Psoas muscle (tissue), 8 donors: ENCODE measurements around the gene PPA1. TPM values are rescaled to one million over a fixed set of nuclear protein-coding genes. Genes with fewer than 3 reads are reported as not detected.
A peak's percentile ranks its signal among the peaks of the same experiment; 100 is the strongest.

Experiments
- ATAC-seq, 4 donors: fragments of 200-7000 bp; cut with Tn5 transposase; one replicate each; pipeline ENCODE4 v1.9.1; 2020; ENCODE audit warnings: moderate library complexity in 3 of 4, mild to moderate bottlenecking in 2 of 4
- DNase-seq, 2 donors: peaks; one replicate each; pipeline ENCODE4 v3.0.0-alpha.2; 2020
- H3K27ac ChIP-seq: fragments of 200-600 bp; one replicate; pipeline ENCODE4 v1.8.0; 2022
- H3K27me3 ChIP-seq, 3 donors: fragments of 200-600 bp in 1 of 3; one replicate each; pipeline versions ENCODE4 v1.6.1 to v1.8.0; 2013 to 2022; ENCODE audit warnings: low read length in 2 of 3, mild to moderate bottlenecking in 2 of 3, moderate library complexity in 1 of 3; ENCODE audit not compliant: insufficient read depth in 3 of 3
- H3K36me3 ChIP-seq, 2 donors: fragments of 200-600 bp in 1 of 2; one replicate each; pipeline versions ENCODE4 v1.6.1 to v1.8.0; 2013 to 2022; ENCODE audit warnings: low read depth in 1 of 2, mild to moderate bottlenecking in 1 of 2, moderate library complexity in 1 of 2; ENCODE audit not compliant: insufficient read depth in 1 of 2
- H3K4me1 ChIP-seq: fragments of 200-600 bp; one replicate; pipeline ENCODE4 v1.8.0; 2022
- H3K4me3 ChIP-seq: fragments of 200-600 bp; one replicate; pipeline ENCODE4 v1.8.0; 2022; ENCODE audit warnings: mild to moderate bottlenecking
- H3K9me3 ChIP-seq: fragments of 200-600 bp; one replicate; pipeline ENCODE4 v1.8.0; 2022
- CTCF ChIP-seq: fragments of 200-600 bp; IDR thresholded peaks from one replicate; pipeline ENCODE4 v1.8.0; 2022; ENCODE audit warnings: antibody characterized with exemption
- WGBS, 3 donors: extraction: QIAGEN DNeasy Blood & Tissue Kit; methylation state at CpG; one replicate each; pipeline versions ENCODE4 v1.1.6 to v1.1.7; 2013; 5-methylcytosine and 5-hydroxymethylcytosine counted together
- intact Hi-C, 2 donors: fragments of 100-400 bp; cut with DNase I; formaldehyde crosslinking; loops; one replicate each; pipeline versions ENCODE4 v1.11.0 to v1.14.2; 2022
- polyA plus RNA-seq, 3 donors: library from polyadenylated mRNA; stranded (reverse); fragments of 200-250 nt; gene quantifications; one replicate each; pipeline ENCODE4 v1.2.3, GENCODE V29; 2013
- total RNA-seq, 4 donors: library from RNA; stranded (reverse); fragmentation: NEBNext Ultra II Directional in 2 of 4; extraction: Animal tissue kit (Norgen Biotek cat#: 25700) in 2 of 4; gene quantifications; one replicate each; pipeline versions ENCODE4 v1.2.1 to v1.2.4, GENCODE V29; 2021 to 2023
- donor health status: healthy with polysubstance abuse.
- donor health status: DM: no; HTN: no; CAD: no; lungs with moderate emphysema.
- donor health status: Bipolar disorder and iron deficiency.
- donor health status: healthy.
- donor health status: DM: yes; HTN: yes; CAD: no.
- donor health status: DM: no; HTN: no; CAD: no.
- donor health status: DM: no; HTN: no; CAD: no.
- donor health status: DM: yes; HTN: yes; CAD: no.

The PPA1 gene
- total and polyA plus RNA-seq, 7 donors, result 95.3 to 211 (median 131) TPM

DNA sequence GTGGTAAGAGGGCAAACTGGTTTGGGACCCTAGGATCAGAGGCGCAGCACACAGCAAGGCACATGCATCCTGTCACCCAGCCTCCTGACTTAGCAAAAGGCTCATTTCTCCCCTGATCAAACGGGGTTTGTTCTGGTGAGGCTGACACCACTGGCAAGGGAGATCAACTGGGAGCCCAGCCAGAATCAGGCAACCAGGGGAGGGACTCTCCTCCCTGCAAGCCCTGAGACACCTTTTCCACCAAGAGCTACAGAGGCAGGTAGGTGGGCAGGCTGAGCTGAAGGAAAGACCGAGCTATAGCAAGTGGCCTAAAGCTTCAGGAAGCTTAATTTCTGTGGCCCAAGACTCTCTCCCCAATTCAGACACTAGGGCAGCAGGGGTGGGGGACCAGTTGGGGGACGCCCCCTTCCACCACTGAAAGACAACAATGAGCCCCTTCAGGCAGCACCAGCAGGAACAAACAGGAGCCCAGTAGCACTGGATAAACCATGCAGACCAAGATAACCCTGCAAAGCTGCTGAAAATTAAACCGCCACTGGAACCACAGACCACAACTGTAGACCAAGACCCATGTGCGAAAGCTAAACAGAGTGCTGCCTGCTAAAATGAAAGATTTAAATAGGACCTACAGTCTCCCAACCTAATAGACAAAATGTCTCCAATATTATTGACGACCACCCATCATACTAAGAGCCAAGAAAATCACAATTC, 35.8 kb downstream of the PPA1 start:
- intact Hi-C loops, result no loop called here
- ATAC-seq (no peak), DNase-seq (no peak)
- Histone ChIP-seq H3K36me3 (peaks cover 0 to 43% of the 10 kb centered on the region in 2 donors), H3K27ac (no peak overlapping the region), H3K27me3 (no peaks in the 10 kb centered on the region), H3K9me3 (no peaks in the 10 kb centered on the region), H3K4me3 (no peak overlapping the region), H3K4me1 (no peaks in the 10 kb centered on the region)
- 86 to 91% (median 87%) methylated on average over 7 of the region's 7 CpGs for WGBS, 3 donors
- no peak for TF ChIP-seq CTCF

DNA sequence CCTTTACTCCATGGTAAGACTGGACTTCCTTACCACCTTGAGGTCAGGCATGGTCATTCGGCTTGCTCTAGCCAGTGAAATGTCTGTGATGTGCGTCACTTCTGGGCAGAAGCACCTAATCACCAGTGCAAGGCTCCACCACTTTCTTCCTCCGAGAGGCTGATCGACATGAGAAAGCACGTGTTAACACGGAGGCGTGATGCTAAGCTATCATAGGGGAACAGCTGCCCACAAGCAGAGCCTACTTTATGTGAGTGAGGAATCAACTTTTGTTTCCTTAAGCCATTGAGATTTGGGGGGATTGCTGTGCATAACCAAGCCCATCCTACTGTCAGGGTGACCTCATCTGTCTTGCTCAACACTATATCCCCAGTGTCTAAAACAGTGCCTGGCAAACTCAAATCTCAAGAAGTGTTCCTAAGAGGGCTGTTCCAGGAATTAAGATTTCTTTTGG, 39.8 kb downstream of the PPA1 start:
- H3K36me3 ChIP-seq, result peaks cover 0 to 6% of the 10 kb centered on the region in 2 donors
- DNase-seq (no peak), ATAC-seq (peak; percentile 27 to 63 (median 56))
- no peaks in the 10 kb centered on the region for H3K4me1 ChIP-seq
- H3K27ac ChIP-seq, result peak overlapping the region; percentile 10
- no peaks in the 10 kb centered on the region for H3K9me3 ChIP-seq
- WGBS, 3 donors, result 91 to 93% (median 92%) methylated on average over 7 of the region's 7 CpGs
- H3K4me3 ChIP-seq, result no peak overlapping the region
- intact Hi-C loops, result no loop called here
- TF ChIP-seq CTCF, result no peak
- no peaks in the 10 kb centered on the region for H3K27me3 ChIP-seq

- peak overlapping the region; percentile 36 for H3K27ac ChIP-seq
- H3K27me3 ChIP-seq, result no peaks in the 10 kb centered on the region
Observed at GRCh38 chr10:70192326-70192968, 40.8 kb downstream of the PPA1 start.

DNA sequence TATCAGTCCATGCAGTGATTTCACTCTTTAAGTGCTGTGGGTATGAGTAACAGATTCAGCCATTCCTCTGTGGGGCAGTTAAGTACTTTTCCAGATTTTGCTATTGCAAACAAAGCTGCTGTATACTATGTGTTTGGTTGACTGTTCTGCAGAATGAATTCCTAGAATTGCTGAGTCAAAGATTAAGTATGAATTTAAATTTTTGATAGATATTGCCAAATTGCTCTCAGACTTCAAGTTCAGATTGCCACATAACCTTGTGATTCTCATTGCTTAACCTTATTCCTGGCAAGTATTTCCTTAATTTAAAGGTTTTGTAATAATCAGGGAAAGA, 41.3 kb downstream of the PPA1 start:
- DNase-seq (no peak), ATAC-seq (peak in 2 of 4 donors; percentile 13 to 40)
- intact Hi-C loops, result no loop called here
- TF ChIP-seq CTCF, result no peak
- H3K27ac ChIP-seq, result no peak overlapping the region
- no peaks in the 10 kb centered on the region for H3K27me3 ChIP-seq
- H3K4me1 ChIP-seq, result no peaks in the 10 kb centered on the region
- H3K4me3 ChIP-seq, result no peak overlapping the region
- no peaks in the 10 kb centered on the region for H3K36me3 ChIP-seq
- H3K9me3 ChIP-seq, result no peaks in the 10 kb centered on the region

More at GRCh38 chr10:70192326-70192968, 40.8 kb downstream of the PPA1 start:
- 72 to 81% (median 77%) methylated on average over 5 of the region's 5 CpGs for WGBS, 3 donors
- Histone ChIP-seq H3K4me1 (no peaks in the 10 kb centered on the region), H3K4me3 (no peak overlapping the region), H3K36me3 (no peaks in the 10 kb centered on the region), H3K9me3 (no peaks in the 10 kb centered on the region)
- ATAC-seq, result no peak
- intact Hi-C loops, result no loop called here
- TF ChIP-seq CTCF, result no peak
- DNase-seq, result no peak
